Glomerular endothelial cell (primary cell): ENCODE data around the gene KCNA1. TPM values are rescaled to one million over a fixed set of nuclear protein-coding genes. Genes with fewer than 3 reads are reported as not detected.

ENCODE experiments used
- DNase-seq: peaks from one replicate; pipeline ENCODE4 v3.0.0-alpha.2; 2011; ENCODE audit warnings: low read depth, low spot score; ENCODE audit errors: extremely low read depth
- total RNA-seq: library from RNA; depleted of rRNA; stranded (reverse); fragments of >200 nt; gene quantifications from 2 replicates; pipeline ENCODE4 v1.2.3, GENCODE V29; 2015

Gene KCNA1
- total RNA-seq, 1 donor from 2014 or later, result not detected

DNA sequence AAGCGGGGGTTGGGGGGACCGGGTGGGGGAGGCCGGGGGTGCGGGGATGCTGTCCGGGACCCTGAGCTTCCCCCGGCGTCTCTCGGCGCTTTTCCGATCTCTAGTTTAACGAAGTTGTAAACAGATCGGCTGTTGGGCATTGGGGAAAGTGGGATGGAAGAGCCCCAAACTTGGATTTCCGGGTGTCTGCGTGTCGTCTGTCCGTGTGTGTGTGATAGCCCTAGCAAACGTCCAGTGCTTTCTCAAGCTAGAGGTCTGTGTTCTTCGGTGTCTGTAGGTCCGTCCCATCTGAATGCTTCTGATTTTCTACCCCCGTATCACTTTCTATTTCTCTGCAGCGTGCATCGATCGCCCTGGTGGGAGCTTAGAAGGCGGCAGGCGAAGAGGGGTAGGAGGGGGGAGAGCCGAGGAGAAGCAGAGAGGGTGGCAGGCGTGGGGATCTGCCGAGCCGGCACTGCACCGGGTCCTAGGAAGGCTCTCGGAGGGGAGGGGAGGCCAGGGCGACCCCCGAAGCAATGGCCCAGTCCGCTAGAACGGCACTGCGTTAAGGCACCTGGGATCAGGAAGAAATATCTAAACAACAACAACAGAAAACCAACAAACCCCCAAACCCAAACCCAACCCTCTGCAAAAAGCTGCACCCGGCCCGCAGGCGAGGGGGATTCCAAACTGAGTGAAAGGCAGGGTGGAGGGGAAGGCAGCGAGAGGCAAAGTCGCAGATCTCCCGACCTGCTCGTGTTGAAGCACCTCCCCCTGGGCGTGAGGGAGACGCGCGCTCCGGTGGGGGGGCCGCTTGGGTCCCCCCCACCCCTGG is 1.0 kb downstream of the KCNA1 start:
- no peak for DNase-seq

DNA sequence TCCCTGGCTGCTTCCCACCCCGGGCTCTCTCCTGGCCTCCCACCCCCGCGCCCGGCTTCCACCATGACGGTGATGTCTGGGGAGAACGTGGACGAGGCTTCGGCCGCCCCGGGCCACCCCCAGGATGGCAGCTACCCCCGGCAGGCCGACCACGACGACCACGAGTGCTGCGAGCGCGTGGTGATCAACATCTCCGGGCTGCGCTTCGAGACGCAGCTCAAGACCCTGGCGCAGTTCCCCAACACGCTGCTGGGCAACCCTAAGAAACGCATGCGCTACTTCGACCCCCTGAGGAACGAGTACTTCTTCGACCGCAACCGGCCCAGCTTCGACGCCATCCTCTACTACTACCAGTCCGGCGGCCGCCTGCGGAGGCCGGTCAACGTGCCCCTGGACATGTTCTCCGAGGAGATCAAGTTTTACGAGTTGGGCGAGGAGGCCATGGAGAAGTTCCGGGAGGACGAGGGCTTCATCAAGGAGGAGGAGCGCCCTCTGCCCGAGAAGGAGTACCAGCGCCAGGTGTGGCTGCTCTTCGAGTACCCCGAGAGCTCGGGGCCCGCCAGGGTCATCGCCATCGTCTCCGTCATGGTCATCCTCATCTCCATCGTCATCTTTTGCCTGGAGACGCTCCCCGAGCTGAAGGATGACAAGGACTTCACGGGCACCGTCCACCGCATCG is 1.8 kb downstream of the KCNA1 start:
- no peak for DNase-seq

DNA sequence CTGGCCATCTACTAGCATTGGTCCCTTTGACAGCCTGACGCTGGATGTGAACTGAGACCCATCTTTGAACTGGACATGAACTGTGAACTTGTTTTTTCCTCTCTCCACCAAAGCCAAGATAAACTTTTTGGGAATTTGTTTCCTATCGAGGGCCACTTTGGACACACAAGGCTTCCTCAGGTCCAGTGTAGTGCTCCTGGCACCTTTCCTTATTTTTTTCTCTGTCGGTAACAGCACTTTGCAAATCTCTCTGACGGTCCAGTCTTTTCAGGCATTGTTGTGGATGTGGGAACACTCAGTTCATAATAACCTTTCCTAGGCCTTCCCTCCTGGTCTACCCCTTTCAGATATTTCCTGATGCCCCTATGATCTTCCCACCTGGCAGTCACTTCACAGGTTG is 5.0 kb downstream of the KCNA1 start:
- DNase-seq, result no peak

DNA sequence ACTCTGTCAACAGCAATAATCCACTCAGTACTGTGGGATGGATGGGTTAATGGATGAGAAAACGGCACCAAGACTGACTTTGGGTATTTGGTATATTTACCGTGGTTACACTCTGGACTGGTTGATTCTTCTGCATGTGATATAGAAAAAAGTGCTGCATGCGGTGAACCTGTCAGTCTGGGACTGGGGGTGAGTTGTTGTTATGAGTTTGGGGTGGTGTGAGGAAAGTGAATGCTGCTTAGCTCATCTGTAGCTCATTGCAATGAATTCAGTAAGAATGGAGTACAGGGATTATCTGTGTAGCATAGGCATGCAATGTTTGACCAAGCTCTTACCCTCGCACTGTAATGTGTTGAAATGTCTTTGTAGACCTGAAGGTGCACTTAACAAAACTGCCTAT is 6.0 kb downstream of the KCNA1 start:
- no peak for DNase-seq

DNA sequence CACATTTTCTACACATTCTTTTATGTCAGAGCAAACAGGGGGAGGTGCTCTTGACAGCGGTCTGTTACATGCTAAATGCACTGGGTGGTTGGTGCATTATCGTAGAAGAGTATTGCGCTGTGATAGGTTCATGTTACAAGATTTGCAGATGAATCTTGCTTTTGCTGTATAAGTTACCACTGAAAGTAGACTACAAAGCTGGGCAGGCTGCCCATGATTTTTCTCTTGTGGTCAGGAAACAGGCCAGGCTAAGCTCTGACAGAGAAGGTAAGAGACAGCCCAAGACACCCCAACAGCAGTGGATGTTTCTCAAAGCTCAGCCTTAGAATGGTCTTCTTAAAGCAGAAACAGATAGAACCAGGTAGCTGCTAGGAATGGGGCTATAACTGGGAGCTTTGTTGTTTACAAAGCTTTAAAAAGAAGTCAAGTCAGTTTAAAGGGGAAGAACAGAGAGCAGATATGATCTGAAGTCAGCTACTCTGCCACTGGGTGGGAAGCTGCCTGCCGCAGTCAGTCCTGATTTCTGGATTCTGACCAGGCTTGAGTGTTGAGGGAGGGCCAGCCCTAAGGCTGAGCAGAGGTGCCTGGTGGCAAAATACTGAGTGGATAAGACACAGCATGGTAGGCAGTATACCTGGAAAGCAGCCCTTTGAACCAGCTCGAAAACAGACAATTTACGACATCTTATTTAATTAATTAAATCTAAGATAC is 9.4 kb downstream of the KCNA1 start:
- no peak for DNase-seq

DNA sequence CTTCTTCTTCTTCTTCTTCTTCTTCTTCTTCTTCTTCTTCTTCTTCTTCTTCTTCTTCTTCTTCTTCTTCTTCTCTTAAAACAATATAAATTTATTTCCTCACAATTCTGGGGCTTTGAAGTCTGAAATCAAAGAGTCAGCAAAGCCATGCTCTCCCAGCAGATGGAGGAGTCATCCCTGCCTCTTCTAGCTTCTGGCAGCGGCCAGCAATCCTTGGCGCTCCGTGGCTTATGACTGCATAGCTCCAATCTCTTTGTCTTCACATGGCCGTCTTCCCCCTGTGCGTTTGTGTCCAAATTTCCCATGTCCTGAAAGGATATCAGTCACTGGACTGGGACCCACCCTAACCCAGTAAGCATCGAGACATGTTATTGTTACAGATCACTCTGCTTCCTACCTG is 22.9 kb downstream of the KCNA1 start:
- DNase-seq, result no peak

DNA sequence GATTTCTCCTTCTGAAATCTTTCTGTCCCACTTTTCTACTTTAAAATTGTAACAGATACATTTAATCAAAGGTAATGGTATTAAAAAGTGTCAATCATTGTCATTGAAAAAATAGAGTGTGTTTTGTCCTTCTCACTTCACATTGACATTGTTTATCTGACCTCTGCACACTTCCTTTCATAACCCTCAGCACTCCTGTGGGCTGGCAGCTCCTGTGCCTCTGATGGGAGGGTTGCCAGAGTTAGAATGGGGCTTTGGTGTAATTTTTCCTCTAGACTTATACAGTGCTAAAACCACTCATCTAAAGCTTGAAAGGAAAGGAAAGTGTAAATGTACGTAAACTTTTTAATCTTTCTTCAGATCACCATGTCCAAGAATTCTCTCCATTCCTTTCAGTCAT is 23.7 kb downstream of the KCNA1 start:
- no peak for DNase-seq

DNA sequence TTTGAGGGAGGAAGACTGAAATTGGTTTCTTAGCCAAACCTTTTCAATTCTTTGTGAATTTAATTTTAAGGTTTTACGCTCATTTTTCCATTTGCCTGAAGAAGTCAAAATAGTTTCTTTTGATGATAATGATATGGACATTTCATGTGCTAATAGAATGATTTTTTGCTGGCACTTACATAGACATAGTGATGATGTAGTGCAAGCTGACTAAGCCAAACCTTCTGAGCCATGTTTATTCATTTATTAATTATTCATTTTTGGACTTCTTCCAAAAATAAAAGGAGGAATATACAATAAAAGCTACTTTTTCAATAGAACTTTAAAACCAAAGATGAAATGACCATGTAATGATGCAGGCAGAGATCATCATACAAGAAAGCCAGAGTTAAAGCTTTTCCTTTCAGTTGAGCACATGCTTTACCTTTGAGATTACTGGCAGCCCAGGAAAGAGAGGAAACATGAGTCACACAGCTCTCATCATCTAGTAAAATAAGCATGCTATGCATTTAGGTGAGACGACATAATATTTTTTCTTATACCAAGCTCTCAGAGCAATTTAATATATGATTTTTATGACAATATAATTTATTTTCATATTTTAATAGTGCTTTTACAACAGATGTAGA is 24.8 kb downstream of the KCNA1 start:
- no peak for DNase-seq

DNA sequence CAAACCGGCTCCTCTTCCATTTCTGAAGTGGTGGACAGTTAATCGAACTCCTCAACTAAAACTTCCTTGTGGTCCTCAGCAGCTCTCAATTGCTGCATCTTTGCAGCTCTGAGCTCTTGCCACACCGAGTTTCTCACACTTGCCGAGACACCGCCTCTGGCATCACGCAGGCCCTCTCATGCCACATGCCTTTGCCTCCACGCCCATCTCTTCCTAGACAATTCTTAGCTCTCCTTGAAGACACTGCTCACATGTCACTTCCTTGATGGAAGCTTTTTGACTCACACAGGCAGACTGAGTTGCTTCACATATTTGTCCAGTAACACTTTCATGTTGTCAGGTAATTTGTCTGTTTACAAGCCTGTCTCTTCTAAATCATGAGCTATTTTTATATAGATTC is 29.2 kb downstream of the KCNA1 start:
- DNase-seq, result no peak

DNA sequence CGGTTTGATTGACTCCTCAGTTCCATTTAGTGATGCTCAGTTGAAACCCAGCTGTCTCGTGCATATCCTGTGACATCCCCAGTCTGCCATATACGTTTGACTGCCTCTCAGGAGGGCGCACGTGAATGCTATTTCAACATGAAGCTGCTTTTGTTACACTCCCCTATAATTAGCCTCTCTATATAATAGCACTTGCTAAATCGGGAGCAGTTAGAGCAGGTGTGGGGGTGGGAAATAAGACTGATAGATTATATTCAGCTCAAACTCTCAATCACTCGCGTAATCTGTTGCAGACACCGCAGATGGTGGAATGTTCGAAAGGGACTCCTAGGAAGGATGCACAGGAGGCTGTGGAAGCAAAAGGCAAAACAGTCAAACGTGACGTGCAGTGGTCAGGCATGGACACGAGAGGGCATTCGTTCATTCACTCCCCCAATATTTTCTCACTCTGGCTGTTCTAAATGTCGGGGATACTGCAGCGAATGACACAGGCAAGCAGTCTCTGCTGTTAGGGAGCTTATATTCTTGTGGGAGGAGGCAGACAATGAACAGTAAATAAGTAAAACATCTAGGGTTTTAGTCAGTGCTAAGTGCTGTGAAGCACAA is 29.8 kb downstream of the KCNA1 start:
- DNase-seq, result no peak

DNA sequence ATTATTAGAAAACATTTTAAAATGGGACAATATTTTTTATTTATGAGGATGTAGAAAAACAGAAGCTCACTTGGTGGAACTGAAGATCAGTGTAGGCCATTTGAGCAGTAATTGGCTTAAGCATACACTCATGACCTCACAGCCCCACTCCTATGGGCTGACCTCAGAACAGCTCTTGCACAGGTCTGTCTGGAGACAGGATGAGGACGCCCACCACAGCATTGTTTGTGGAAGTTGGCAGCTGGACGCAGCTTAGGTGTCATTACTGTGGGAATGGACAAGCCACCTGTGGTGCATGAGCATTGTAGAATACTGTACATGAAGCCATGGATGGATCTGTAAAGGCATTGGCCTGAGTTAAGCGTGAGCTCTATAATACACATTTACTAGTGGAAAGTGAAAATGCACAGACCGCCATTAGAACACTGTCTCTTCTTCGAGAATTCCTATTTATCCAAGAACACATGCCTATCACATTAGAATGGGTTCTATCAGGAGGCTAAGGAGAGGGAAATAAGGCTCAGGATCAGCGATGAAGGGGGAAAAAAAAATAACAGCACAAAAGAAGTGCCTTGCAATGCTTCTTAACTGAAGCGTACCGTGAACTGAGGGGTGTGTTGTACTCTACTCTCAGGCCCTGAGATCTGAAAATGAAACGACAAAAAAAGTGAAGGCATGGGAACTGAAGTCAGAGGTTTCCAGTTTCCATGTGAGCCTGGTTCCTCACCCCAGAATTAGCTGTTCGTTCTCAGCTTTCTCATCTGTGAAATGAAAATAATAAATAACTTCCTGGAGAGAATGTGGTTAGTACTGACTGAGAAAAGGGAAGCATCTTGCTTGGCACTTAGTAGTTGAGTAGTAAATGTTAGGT is 33.6 kb downstream of the KCNA1 start:
- no peak for DNase-seq

DNA sequence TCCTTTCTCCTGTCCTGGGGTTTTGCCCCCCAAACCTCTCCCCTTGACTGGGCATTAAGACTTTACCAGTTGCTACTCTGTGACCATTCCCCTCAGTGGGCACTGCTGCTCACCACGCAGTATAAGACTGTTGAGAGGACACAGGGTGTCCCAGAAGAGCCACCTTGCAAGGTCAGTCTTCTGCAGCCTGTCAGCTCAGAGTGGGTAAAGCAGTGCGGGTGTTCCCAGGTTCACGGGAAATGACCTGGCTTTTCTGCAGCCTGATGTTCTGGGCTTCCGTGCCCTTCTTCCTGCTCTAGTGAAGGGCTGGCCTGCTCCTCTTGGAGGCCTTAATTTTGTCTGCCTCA is 34.2 kb downstream of the KCNA1 start:
- no peak for DNase-seq

DNA sequence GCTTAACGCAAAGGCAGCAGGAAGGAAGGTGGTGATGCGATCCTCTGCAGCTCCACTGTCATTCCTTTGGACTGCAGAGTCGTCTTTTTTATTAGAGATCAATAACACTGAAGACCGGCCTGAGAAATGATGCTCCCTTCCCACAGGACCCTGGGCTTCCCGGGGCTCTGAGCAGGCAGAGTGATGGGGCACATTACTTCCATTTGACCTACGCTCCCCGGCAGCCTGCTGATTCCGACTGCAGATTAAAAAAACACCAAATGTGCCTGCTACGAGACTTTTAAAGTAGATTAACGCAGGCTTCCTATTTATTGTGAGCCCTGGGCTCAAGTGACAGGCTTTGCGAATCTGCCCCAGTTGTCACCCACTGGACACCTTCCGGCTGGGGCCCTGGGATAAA is 37.5 kb downstream of the KCNA1 start:
- no peak for DNase-seq

DNA sequence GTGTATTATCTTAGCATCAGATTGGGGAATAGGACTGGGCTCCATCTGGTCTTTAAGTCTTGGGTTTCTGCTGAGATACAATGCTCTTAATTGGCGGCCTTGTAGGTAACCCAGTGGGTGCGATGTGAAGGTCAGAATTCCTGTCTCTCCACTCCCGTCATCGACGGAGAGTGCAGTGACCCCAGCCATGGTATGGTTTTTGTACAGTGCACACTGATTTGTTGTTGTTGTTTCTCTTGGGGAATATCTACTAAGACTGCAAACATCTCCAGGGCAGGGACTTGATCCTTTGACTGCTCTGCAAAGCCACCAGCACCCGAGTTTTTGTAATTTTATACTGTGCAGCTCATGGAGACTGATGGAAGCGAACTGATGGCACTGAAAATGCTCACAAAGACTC is 41.4 kb downstream of the KCNA1 start:
- DNase-seq, result no peak

DNA sequence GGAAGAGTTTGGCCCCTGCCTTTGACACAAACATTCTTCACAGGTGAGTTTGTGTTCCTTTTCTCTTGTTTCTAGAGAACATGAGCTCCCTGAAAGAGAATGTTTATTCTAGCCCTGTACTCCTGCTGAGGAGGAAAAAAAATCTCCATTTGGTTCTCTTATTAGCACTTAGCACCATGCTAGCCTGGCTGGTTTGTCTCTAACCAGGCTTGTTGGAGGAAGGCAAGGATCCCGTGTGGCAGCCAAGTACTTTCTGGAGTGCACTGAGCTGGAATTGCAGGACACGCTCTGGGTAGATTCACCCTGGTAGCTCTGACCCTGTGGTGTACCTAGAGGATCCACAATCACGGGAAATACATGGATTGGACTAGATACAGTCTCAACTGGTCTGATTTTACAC is 41.9 kb downstream of the KCNA1 start:
- no peak for DNase-seq

DNA sequence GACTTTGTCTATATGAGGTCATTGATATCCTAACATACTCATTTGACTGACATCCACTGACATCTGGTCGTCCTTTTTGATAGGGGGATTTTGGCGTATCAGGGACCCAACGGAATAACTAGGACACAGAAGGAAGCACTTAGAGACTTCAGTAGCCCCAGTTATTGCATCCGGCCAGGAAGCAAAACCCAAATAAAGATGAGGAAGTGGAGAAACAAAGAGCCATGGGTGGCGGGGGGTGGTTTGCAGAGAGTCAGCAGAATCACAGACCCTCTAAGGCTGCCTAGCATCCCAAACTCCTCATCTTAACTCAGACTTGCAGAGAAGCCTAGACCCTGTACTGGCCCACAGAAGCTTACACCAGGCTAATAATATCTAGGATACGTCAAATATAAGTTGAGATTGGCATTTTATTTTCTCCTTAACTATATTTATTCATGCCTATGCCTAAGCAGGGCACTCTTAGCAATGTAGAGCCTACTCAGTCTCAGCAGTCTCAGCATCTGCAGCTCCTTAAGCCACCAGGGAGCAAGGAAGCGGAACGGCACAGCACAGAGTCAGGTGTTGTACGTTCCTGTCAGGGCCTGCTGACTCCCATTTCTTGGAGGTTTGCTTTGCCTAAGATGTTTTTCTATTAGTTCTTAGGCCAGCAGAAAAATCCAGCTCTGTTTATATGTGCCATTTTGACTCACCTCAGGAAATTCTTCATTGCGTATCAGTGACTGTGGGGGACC is 45.1 kb downstream of the KCNA1 start:
- DNase-seq, result no peak

DNA sequence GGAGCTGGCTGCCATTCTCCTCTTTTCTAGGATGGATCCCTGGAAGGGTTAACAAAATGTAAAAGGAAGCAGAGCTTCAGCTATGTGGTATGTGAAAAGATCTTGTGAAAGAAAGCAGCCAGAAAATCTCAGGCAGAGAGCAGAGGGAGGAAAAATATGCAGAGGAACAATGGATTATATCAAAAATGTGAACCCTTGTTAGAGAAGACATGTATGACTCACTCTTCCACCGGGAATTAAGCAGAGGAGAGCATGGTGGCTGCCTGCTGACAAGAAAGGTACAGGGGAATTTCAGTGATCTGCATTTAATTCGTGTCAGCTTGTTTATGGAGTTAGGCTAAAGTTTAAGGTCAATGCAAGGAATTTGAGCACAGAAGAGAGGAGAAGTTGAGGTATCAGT is 46.3 kb downstream of the KCNA1 start:
- DNase-seq, result no peak

DNA sequence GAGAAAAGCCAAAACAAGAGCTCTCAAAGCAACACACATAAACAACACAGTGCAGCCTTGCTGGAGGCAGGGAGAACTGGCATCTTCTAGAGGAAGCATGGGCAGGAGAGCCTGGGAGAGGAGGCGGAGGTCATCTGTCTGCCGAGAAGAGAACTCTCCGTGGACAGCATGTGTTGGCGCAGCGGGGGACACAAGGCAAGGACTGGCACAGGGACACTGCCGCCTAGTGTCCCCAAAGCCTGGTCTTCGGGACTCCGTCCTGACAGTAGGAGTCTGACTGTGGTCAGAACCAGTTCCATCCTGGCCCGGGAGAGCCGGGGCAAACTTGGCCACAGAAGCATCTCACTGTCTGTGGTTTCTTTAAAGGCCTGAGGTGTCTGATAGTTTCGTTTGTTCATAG is 47.3 kb downstream of the KCNA1 start:
- DNase-seq, result no peak

DNA sequence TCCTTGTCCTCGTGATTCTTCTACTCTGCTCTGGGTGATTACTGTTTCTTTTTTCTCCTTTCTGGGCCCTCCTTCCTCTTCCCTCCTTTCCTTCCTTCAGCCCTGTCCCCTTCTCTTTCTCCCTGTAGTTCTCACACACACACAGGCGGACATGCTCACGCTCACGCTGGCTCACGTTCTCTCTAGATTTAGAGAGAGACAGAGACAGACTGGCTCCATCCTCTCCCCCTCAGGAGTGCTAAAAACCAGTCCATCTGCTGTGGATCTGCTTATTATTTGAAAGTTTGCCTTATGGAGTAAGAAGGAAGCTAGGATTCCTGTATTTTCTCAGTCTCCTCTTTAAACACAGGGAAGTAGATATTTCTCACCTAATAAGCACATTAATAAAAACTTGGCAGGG is 48.1 kb downstream of the KCNA1 start:
- DNase-seq, result no peak
